B cell (primary cell): ENCODE measurements around the gene MAP3K6.
A peak's percentile ranks its signal among the peaks of the same experiment; 100 is the strongest.

Experiments
- CTCF ChIP-seq: fragments of 200-600 bp; IDR thresholded peaks from one replicate; pipeline ENCODE4 v1.8.0; 2022; ENCODE audit warnings: antibody characterized with exemption, mild to moderate bottlenecking
- EZH2 ChIP-seq: IDR thresholded peaks from 2 replicates; pipeline ENCODE4 v1.6.1; 2012; ENCODE audit warnings: borderline replicate concordance, low read depth, mild to moderate bottlenecking, moderate library complexity, low read length; ENCODE audit not compliant: insufficient read depth, poor library complexity, severe bottlenecking

- peak; percentile 87 for TF ChIP-seq CTCF
- no peak for TF ChIP-seq EZH2
Observed at GRCh38 chr1:27332536-27333281, 34.1 kb downstream of the MAP3K6 start.
